HEK293 (cell line): Measurements from ENCODE around the gene DPYD.

Source experiments
- CTCF ChIA-PET: fragments of 350-600 bp; formaldehyde crosslinking; extraction: SDS; loops from one replicate; lab custom pipeline; 2021; ENCODE audit warnings: antibody characterized with exemption; lab: Yijun Ruan, JAX
- POLR2A ChIA-PET: fragments of 300-600 bp; formaldehyde crosslinking; extraction: SDS; loops from one replicate; lab custom pipeline; 2020; ENCODE audit warnings: antibody characterized with exemption, inconsistent platforms; lab: Yijun Ruan, JAX
- H3K27ac ChIP-seq: fragments of 200-500 bp; sonication (Bioruptor generic); 2 replicates; pipeline ENCODE4 v1.5.1; 2014; ENCODE audit warnings: low read depth, low read length, control low read depth, inconsistent platforms; ENCODE audit errors: extremely low read depth
- H3K36me3 ChIP-seq, 2 experiments: fragments of 200-500 bp in 1 of 2; sonication (Bioruptor generic) in 1 of 2; 1 replicate in 1 of 2; 2 replicates in 1 of 2; pipeline ENCODE4 v1.5.1; 2014 to 2017; ENCODE audit warnings: inconsistent platforms in 2 of 2, low read length in 2 of 2; ENCODE audit not compliant: control insufficient read depth in 2 of 2, insufficient read depth in 1 of 2
- H3K4me1 ChIP-seq: fragments of 200-500 bp; sonication (Bioruptor generic); 2 replicates; pipeline ENCODE4 v1.5.1; 2014; ENCODE audit warnings: mild to moderate bottlenecking, low read length, inconsistent platforms; ENCODE audit not compliant: control insufficient read depth, insufficient read depth
- H3K4me3 ChIP-seq: 2 replicates; pipeline ENCODE4 v1.5.1; 2011; ENCODE audit warnings: low read depth, mild to moderate bottlenecking, control low read depth, low read length, moderate library complexity
- H3K9me3 ChIP-seq: fragments of 200-500 bp; sonication (Bioruptor generic); 2 replicates; pipeline ENCODE4 v1.5.1; 2014; ENCODE audit warnings: low read depth, low read length, inconsistent platforms; ENCODE audit not compliant: control insufficient read depth, insufficient read depth
- HOXC10 ChIP-seq: sonication (generic); formaldehyde crosslinking; IDR thresholded peaks from 2 replicates; pipeline ENCODE4 v1.8.1; 2023; ENCODE audit warnings: mild to moderate bottlenecking, missing genetic modification reagents
- OSR2 ChIP-seq: fragments of 450-650 bp; formaldehyde crosslinking; IDR thresholded peaks from 2 replicates; pipeline ENCODE4 v1.5.1; 2016; ENCODE audit warnings: missing biosample characterization, missing genetic modification characterization
- PATZ1 ChIP-seq: fragments of 450-650 bp; formaldehyde crosslinking; IDR thresholded peaks from 2 replicates; pipeline ENCODE4 v1.5.1; 2016; ENCODE audit warnings: missing biosample characterization, missing genetic modification characterization
- PRDM6 ChIP-seq: fragments of 450-650 bp; formaldehyde crosslinking; IDR thresholded peaks from 2 replicates; pipeline ENCODE4 v1.5.1; 2017; ENCODE audit warnings: missing biosample characterization, missing genetic modification characterization
- SALL2 ChIP-seq: fragments of 450-650 bp; formaldehyde crosslinking; IDR thresholded peaks from 2 replicates; pipeline ENCODE4 v1.5.0; 2017; ENCODE audit warnings: missing biosample characterization, mild to moderate bottlenecking, missing genetic modification characterization, borderline replicate concordance
- SCRT2 ChIP-seq: fragments of 450-650 bp; formaldehyde crosslinking; IDR thresholded peaks from 2 replicates; pipeline ENCODE4 v1.5.1; 2016; ENCODE audit warnings: missing biosample characterization, missing genetic modification characterization
- SETDB1 ChIP-seq: IDR thresholded peaks from one replicate; pipeline ENCODE4 v1.6.1; 2017; ENCODE audit warnings: mild to moderate bottlenecking, low read length, moderate library complexity, mixed read lengths; ENCODE audit not compliant: insufficient read length
- ZBTB44 ChIP-seq: fragments of 450-650 bp; IDR thresholded peaks from 2 replicates; pipeline ENCODE4 v1.5.1; 2018; ENCODE audit warnings: missing biosample characterization, mild to moderate bottlenecking, missing genetic modification characterization
- ZFP69B ChIP-seq: fragments of 450-650 bp; formaldehyde crosslinking; IDR thresholded peaks from 2 replicates; pipeline ENCODE4 v1.5.1; 2016; ENCODE audit warnings: missing biosample characterization, missing genetic modification characterization
- ZNF114 ChIP-seq: fragments of 450-650 bp; formaldehyde crosslinking; IDR thresholded peaks from 2 replicates; pipeline ENCODE4 v1.5.0; 2017; ENCODE audit warnings: missing biosample characterization, missing genetic modification characterization
- ZNF132 ChIP-seq: fragments of 450-650 bp; formaldehyde crosslinking; IDR thresholded peaks from 2 replicates; pipeline ENCODE4 v1.5.1; 2017; ENCODE audit warnings: missing biosample characterization, missing genetic modification characterization, borderline replicate concordance
- ZNF2 ChIP-seq: fragments of 450-650 bp; formaldehyde crosslinking; IDR thresholded peaks from 2 replicates; pipeline ENCODE4 v1.5.1; 2016; ENCODE audit warnings: missing biosample characterization, missing genetic modification characterization
- ZNF214 ChIP-seq: fragments of 450-650 bp; formaldehyde crosslinking; IDR thresholded peaks from 2 replicates; pipeline ENCODE4 v1.5.1; 2017; ENCODE audit warnings: missing biosample characterization, mild to moderate bottlenecking, missing genetic modification characterization, borderline replicate concordance
- ZNF239 ChIP-seq: fragments of 450-650 bp; formaldehyde crosslinking; IDR thresholded peaks from 2 replicates; pipeline ENCODE4 v1.5.1; 2016; ENCODE audit warnings: missing biosample characterization, missing genetic modification characterization
- ZNF26 ChIP-seq: fragments of 450-650 bp; formaldehyde crosslinking; IDR thresholded peaks from 2 replicates; pipeline ENCODE4 v1.5.1; 2016; ENCODE audit warnings: missing biosample characterization, missing genetic modification characterization
- ZNF544 ChIP-seq: fragments of 450-650 bp; formaldehyde crosslinking; IDR thresholded peaks from 2 replicates; pipeline ENCODE4 v1.5.0; 2017; ENCODE audit warnings: missing biosample characterization, missing genetic modification characterization
- ZNF621 ChIP-seq: fragments of 450-650 bp; formaldehyde crosslinking; IDR thresholded peaks from 2 replicates; pipeline ENCODE4 v1.5.1; 2017; ENCODE audit warnings: missing biosample characterization, missing genetic modification characterization
- ZNF623 ChIP-seq: fragments of 450-650 bp; formaldehyde crosslinking; IDR thresholded peaks from 2 replicates; pipeline ENCODE4 v1.5.1; 2016; ENCODE audit warnings: missing biosample characterization, missing genetic modification characterization
- ZNF654 ChIP-seq: fragments of 450-650 bp; formaldehyde crosslinking; IDR thresholded peaks from 2 replicates; pipeline ENCODE4 v1.5.1; 2016; ENCODE audit warnings: low read depth, missing biosample characterization, missing genetic modification characterization
- ZNF660 ChIP-seq: fragments of 450-650 bp; IDR thresholded peaks from 2 replicates; pipeline ENCODE4 v1.5.1; 2018; ENCODE audit warnings: missing biosample characterization, mild to moderate bottlenecking, missing genetic modification characterization

DPYD gene

GRCh38 chr1:97034651-97035050, 886.2 kb downstream of the DPYD start:
- no peak for TF ChIP-seq ZNF2 (tag by site-specific recombination)
- TF ChIP-seq ZFP69B (tag by site-specific recombination): no peak
- no peak for TF ChIP-seq PRDM6 (tag by site-specific recombination)
- TF ChIP-seq SETDB1: no peak
- no peak for TF ChIP-seq ZNF114
- TF ChIP-seq ZNF623 (tag by site-specific recombination): no peak
- TF ChIP-seq ZNF660 (tag by site-specific recombination): no peak
- no peak for TF ChIP-seq ZNF544 (tag by site-specific recombination)
- TF ChIP-seq ZNF214 (tag by site-specific recombination): no peak
- TF ChIP-seq SCRT2 (tag by site-specific recombination): no peak
- TF ChIP-seq PATZ1 (tag by site-specific recombination): no peak
- TF ChIP-seq ZNF654 (tag by site-specific recombination): no peak
- no peak for TF ChIP-seq HOXC10 (CRISPR knock-in tag)
- no peak for TF ChIP-seq OSR2 (tag by site-specific recombination)
- TF ChIP-seq SALL2 (tag by site-specific recombination): no peak
- no peak for TF ChIP-seq ZNF621 (tag by site-specific recombination)
- TF ChIP-seq ZBTB44: no peak
- no peaks in the 10 kb centered on the region for H3K4me1 ChIP-seq
- POLR2A ChIA-PET: no interaction called here
- CTCF ChIA-PET: no interaction called here
- no peak overlapping the region for H3K4me3 ChIP-seq
- H3K36me3 ChIP-seq: no peaks in the 10 kb centered on the region
- H3K9me3 ChIP-seq: no peaks in the 10 kb centered on the region
- no peak overlapping the region for H3K27ac ChIP-seq

- H3K4me1 ChIP-seq: no peaks in the 10 kb centered on the region
- H3K9me3 ChIP-seq: no peaks in the 10 kb centered on the region
- H3K36me3 ChIP-seq: no peaks in the 10 kb centered on the region
- no peak overlapping the region for H3K27ac ChIP-seq
- TF ChIP-seq ZNF26 (tag by site-specific recombination) (no peak), ZNF239 (tag by site-specific recombination) (no peak), ZNF654 (tag by site-specific recombination) (no peak), ZNF132 (tag by site-specific recombination) (no peak), SETDB1 (no peak)
- TF ChIP-seq, all 188 proteins: peak for 0
- POLR2A ChIA-PET: no interaction called here
- H3K4me3 ChIP-seq: no peak overlapping the region
- CTCF ChIA-PET: no interaction called here
Observed at GRCh38 chr1:97033949-97034348, 886.9 kb downstream of the DPYD start.
